ENCODE results near the gene CCDC71L.

DNA sequence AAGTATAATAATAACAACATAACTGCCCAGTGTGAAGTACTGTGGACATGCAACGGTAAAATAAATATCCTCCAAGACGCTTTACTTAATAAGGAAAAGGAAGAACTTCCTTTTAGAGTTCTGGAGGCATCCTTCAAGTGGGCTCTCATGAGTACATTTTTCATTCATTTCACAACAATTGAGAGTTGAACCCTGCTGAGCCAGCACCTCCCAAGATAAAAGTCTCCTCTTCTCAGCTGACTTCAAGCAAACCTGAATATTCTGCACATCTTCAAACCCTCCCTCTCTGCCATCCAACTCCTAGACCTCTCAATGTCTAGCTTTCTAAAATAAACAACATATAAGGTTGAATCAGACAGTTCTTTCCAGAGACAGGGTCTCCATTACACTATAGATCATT, 7.5 kb downstream of the CCDC71L start:
- TF ChIP-seq, protein P1, sequence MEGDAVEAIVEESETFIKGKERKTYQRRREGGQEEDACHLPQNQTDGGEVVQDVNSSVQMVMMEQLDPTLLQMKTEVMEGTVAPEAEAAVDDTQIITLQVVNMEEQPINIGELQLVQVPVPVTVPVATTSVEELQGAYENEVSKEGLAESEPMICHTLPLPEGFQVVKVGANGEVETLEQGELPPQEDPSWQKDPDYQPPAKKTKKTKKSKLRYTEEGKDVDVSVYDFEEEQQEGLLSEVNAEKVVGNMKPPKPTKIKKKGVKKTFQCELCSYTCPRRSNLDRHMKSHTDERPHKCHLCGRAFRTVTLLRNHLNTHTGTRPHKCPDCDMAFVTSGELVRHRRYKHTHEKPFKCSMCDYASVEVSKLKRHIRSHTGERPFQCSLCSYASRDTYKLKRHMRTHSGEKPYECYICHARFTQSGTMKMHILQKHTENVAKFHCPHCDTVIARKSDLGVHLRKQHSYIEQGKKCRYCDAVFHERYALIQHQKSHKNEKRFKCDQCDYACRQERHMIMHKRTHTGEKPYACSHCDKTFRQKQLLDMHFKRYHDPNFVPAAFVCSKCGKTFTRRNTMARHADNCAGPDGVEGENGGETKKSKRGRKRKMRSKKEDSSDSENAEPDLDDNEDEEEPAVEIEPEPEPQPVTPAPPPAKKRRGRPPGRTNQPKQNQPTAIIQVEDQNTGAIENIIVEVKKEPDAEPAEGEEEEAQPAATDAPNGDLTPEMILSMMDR (IDR thresholded peaks at IDR 0.05), result no peak
- no peak for TF ChIP-seq POLR2A (IDR thresholded peaks at IDR 0.05)
- TF ChIP-seq EP300 (IDR thresholded peaks at IDR 0.05), result no peak

All from tibial nerve (tissue), 4 donors.